ENCODE data around the gene SLC15A5.

SLC15A5 gene

GRCh38 chr12:16171348-16171747 lies 106.1 kb downstream of the SLC15A5 start:
- DNase-seq: no peak

- DNase-seq: no peak
Observed at GRCh38 chr12:16168078-16168477, 109.4 kb downstream of the SLC15A5 start.

GRCh38 chr12:16166563-16167470 lies 110.7 kb downstream of the SLC15A5 start:
- no peak for DNase-seq

- peak; percentile 84 to 89 for DNase-seq
Observed at GRCh38 chr12:16165506-16165905, 112.0 kb downstream of the SLC15A5 start.

GRCh38 chr12:16163901-16164300 lies 113.6 kb downstream of the SLC15A5 start:
- no peak for DNase-seq

GRCh38 chr12:16163146-16163545 lies 114.3 kb downstream of the SLC15A5 start:
- DNase-seq: peak in 1 of 2 experiments; percentile 37

GRCh38 chr12:16159571-16159970 lies 117.9 kb downstream of the SLC15A5 start:
- no peak for DNase-seq

- no peak for DNase-seq
Observed at GRCh38 chr12:16158050-16158449, 119.4 kb downstream of the SLC15A5 start.

- DNase-seq: no peak
Observed at GRCh38 chr12:16155938-16156337, 121.5 kb downstream of the SLC15A5 start.

GRCh38 chr12:16154990-16155389 lies 122.5 kb downstream of the SLC15A5 start:
- peak; percentile 16 to 29 for DNase-seq

GRCh38 chr12:16152885-16153673 lies 124.4 kb downstream of the SLC15A5 start:
- DNase-seq: no peak

- DNase-seq: no peak
Observed at GRCh38 chr12:16150276-16150675, 127.2 kb downstream of the SLC15A5 start.

- DNase-seq: no peak
Observed at GRCh38 chr12:16148938-16149337, 128.5 kb downstream of the SLC15A5 start.

Data from NCI-H2081 (cell line).